Keratinocyte (primary cell): ENCODE measurements around the gene HCK. TPM values are rescaled to one million over a fixed set of nuclear protein-coding genes. Genes with fewer than 3 reads are reported as not detected.

ENCODE experiments used
- DNase-seq: peaks from one replicate; pipeline ENCODE4 v3.0.0-alpha.2; 2011; ENCODE audit warnings: low read depth, missing footprints, low spot score
- FAIRE-seq: peaks from 2 replicates; lab custom pipeline; 2011; peaks lifted over from hg19 to GRCh38; lab: Jason Lieb, UNC
- H2AFZ ChIP-seq: 2 replicates; pipeline ENCODE4 v1.6.0; 2012; ENCODE audit warnings: low read length, control low read depth, inconsistent platforms; ENCODE audit not compliant: control insufficient read depth
- H3K27ac ChIP-seq: 2 replicates; pipeline ENCODE4 v1.5.1; 2011; ENCODE audit warnings: low read length; ENCODE audit not compliant: control insufficient read depth, insufficient read depth
- H3K27me3 ChIP-seq: 3 replicates; pipeline ENCODE4 v1.6.0; 2011; ENCODE audit warnings: low read length; ENCODE audit not compliant: control insufficient read depth, insufficient read depth; ENCODE audit errors: extremely low read depth
- H3K36me3 ChIP-seq, 2 experiments: 2 replicates in 1 of 2; 3 replicates in 1 of 2; pipeline ENCODE4 v1.5.1; 2011; ENCODE audit warnings: low read length in 2 of 2, mild to moderate bottlenecking in 1 of 2; ENCODE audit not compliant: control insufficient read depth in 2 of 2, insufficient read depth in 2 of 2; ENCODE audit errors: extremely low read depth in 1 of 2
- H3K4me1 ChIP-seq: 3 replicates; pipeline ENCODE4 v1.5.1; 2011; ENCODE audit warnings: low read length; ENCODE audit not compliant: control insufficient read depth, insufficient read depth; ENCODE audit errors: extremely low read depth
- H3K4me2 ChIP-seq: 3 replicates; pipeline ENCODE4 v1.6.0; 2011; ENCODE audit warnings: low read depth, low read length; ENCODE audit not compliant: control insufficient read depth, insufficient read depth; ENCODE audit errors: extremely low read depth
- H3K4me3 ChIP-seq, 3 experiments: fragments of 200-600 bp in 1 of 3; sonication (generic) in 1 of 3; 2 replicates in 2 of 3; 3 replicates in 1 of 3; pipeline ENCODE4 v1.5.1; 2011 to 2016; ENCODE audit warnings: low read length in 3 of 3, mild to moderate bottlenecking in 3 of 3, control low read depth in 2 of 3, inconsistent platforms in 1 of 3, low read depth in 1 of 3, mixed read lengths in 1 of 3, mixed run types in 1 of 3, moderate library complexity in 1 of 3; ENCODE audit not compliant: control insufficient read depth in 2 of 3, insufficient read depth in 2 of 3; ENCODE audit errors: extremely low read depth in 1 of 3
- H3K79me2 ChIP-seq: 2 replicates; pipeline ENCODE4 v1.6.0; 2012; ENCODE audit warnings: low read length; ENCODE audit not compliant: control insufficient read depth, insufficient read depth
- H3K9ac ChIP-seq: 3 replicates; pipeline ENCODE4 v1.6.0; 2011; ENCODE audit warnings: low read length; ENCODE audit not compliant: control insufficient read depth, insufficient read depth; ENCODE audit errors: extremely low read depth
- H3K9me1 ChIP-seq: 3 replicates; pipeline ENCODE4 v1.6.0; 2011; ENCODE audit warnings: low read length; ENCODE audit not compliant: control insufficient read depth, insufficient read depth; ENCODE audit errors: extremely low read depth
- H3K9me3 ChIP-seq: 2 replicates; pipeline ENCODE4 v1.5.1; 2012; ENCODE audit warnings: low read depth, low read length; ENCODE audit not compliant: control insufficient read depth
- H4K20me1 ChIP-seq: 3 replicates; pipeline ENCODE4 v1.6.0; 2011; ENCODE audit warnings: low read length; ENCODE audit not compliant: control insufficient read depth, insufficient read depth; ENCODE audit errors: extremely low read depth
- CTCF ChIP-seq, 3 experiments: IDR thresholded peaks in 1 of 3; conservative IDR thresholded peaks in 1 of 3; optimal IDR thresholded peaks in 1 of 3; 2 replicates in 2 of 3; 3 replicates in 1 of 3; pipeline versions ENCODE3 to v1.5.1; 2011; ENCODE audit warnings: low read length in 3 of 3, mild to moderate bottlenecking in 3 of 3, moderate library complexity in 2 of 3, control low read depth in 1 of 3, inconsistent platforms in 1 of 3; ENCODE audit not compliant: insufficient read depth in 2 of 3; ENCODE audit errors: extremely low read depth in 1 of 3
- EZH2 ChIP-seq: IDR thresholded peaks from one replicate; pipeline ENCODE4 v1.6.1; 2012; ENCODE audit warnings: inconsistent platforms, mild to moderate bottlenecking, low read length, moderate library complexity
- dilution Hi-C: fragments of 300-500 bp; cut with MboI; formaldehyde crosslinking; loops from one replicate; pipeline ENCODE4 v1.7.0; 2020; ENCODE audit warnings: low sequenced_read_pairs; ENCODE audit not compliant: extremely low pct_ligation_motif_present
- polyA plus RNA-seq, 5 experiments: library from polyadenylated mRNA; depleted of rRNA in 3 of 5; stranded (reverse) in 3 of 5; stranded (forward) in 1 of 5; unstranded in 1 of 5; fragments of >200 nt; gene quantifications; 1 replicate in 1 of 5; 2 replicates in 3 of 5; 3 replicates in 1 of 5; pipeline versions ENCODE4 v1.2.1 to v1.2.3, GENCODE V29; 2011 to 2012; ENCODE audit warnings: missing spikeins in 2 of 5, low read depth in 1 of 5, low replicate concordance in 1 of 5

Gene HCK
- polyA plus RNA-seq, 1 donor (not counting 4 experiments of a cell fraction or from before 2014, with no cell fraction given): not detected

DNA sequence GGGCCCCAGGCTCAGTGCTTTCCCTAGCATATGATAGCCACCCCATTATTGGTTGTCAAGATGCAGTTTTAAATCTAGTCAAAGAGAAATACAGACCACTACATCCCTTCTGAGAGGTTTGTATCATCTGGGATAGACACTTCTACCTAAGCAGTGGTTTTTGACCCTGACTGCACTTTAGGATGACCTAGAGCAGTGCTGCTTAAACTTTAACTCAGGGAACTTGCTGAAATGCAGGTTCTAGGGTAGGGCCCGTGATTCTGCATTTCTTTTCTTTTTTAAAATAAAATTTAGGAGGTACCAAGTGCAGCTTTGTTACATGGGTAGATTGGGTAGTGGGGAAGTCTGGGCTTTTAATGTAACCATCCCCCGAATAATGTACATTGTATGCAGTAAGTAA lies 76.1 kb downstream of the HCK start:
- Histone ChIP-seq H3K27me3 (no peaks in the 10 kb centered on the region), H3K36me3 (peaks cover 10 to 16% of the 10 kb centered on the region in 2 experiments), H3K4me2 (no peak overlapping the region), H3K27ac (no peak overlapping the region), H4K20me1 (peaks cover 9% of the 10 kb centered on the region), H3K9me3 (no peaks in the 10 kb centered on the region), H3K4me3 (no peak overlapping the region), H2AFZ (no peak overlapping the region), H3K9ac (no peak overlapping the region), H3K4me1 (no peaks in the 10 kb centered on the region), H3K79me2 (peaks cover 60% of the 10 kb centered on the region), H3K9me1 (peaks cover 2% of the 10 kb centered on the region)
- no peak for DNase-seq
- TF ChIP-seq EZH2 (no peak), CTCF (optimal IDR thresholded peaks at IDR 0.05 in 1 of 3, IDR thresholded peaks at IDR 0.05 in 1 of 3, conservative IDR thresholded peaks at IDR 0.05 in 1 of 3; ENCODE audit: extremely low read depth in 1 of 3, insufficient read depth in 2 of 3, low read length in 3 of 3) (no peak)
- dilution Hi-C loops: no loop called here
- no peak for FAIRE-seq

- Histone ChIP-seq H3K9me1 (peaks cover 2% of the 10 kb centered on the region), H3K9ac (no peak overlapping the region), H3K9me3 (no peaks in the 10 kb centered on the region), H3K27ac (no peak overlapping the region), H4K20me1 (peaks cover 9% of the 10 kb centered on the region), H3K4me3 (no peak overlapping the region), H3K4me1 (no peaks in the 10 kb centered on the region), H3K4me2 (no peak overlapping the region), H3K36me3 (peaks cover 11 to 16% of the 10 kb centered on the region in 2 experiments), H3K79me2 (peaks cover 55% of the 10 kb centered on the region), H2AFZ (no peak overlapping the region), H3K27me3 (no peaks in the 10 kb centered on the region)
- dilution Hi-C loops: no loop called here
- no peak for TF ChIP-seq CTCF (optimal IDR thresholded peaks at IDR 0.05 in 1 of 3, IDR thresholded peaks at IDR 0.05 in 1 of 3, conservative IDR thresholded peaks at IDR 0.05 in 1 of 3; ENCODE audit: extremely low read depth in 1 of 3, insufficient read depth in 2 of 3, low read length in 3 of 3)
- no peak for TF ChIP-seq EZH2
- FAIRE-seq (no peak), DNase-seq (no peak)
Observed at GRCh38 chr20:32129863-32130262, 77.8 kb downstream of the HCK start.
